Colon (tissue), 2 donors: Measurements from ENCODE around the gene PRKAR1B.
"Not testable (repeated sequence)": the region's sequence is repeated elsewhere in the genome, so short reads cannot be mapped to it uniquely, and the experiment has no call there.

ENCODE experiments used
- FAIRE-seq: peaks from 2 replicates; lab custom pipeline; 2012; peaks lifted over from hg19 to GRCh38; lab: Jason Lieb, UNC
- donor health status: control.
- donor health status: control.

PRKAR1B gene

DNA sequence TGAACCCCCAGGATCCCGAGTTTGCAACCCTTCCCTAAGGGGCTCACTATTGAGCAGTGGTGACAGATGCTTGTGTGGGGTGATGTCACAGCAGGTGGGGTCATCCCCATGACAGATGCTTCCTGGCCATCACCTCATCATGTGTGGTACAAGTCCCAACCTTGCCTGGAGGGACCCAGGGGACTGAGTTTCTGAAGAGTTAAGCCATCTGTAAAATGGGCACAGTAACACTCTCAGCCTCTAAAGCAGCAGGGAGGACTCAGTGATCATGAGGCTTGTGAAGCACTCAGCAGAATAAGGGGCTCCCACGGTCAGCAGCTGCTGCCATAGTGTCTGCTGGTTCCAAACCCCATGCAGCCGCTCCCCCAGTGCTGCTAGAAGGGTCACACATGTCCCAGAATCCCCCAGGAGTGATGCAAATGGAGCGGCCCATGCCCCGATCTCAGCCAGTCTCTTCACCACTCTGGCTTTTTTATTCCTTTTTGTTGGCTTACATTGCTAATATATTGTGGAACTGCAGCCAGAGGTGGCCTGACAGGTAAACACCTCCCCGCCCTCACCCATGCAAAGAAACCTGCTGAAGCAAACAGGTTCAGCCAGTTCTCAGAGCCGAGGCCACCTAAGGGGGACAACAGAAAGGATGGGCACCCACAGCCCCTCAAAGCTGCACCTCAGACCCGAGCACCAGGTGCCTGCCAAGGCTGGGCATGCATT, 105.4 kb downstream of the PRKAR1B start:
- FAIRE-seq: no peak

GRCh38 chr7:620885-621284, 106.2 kb downstream of the PRKAR1B start:
- no peak for FAIRE-seq

DNA sequence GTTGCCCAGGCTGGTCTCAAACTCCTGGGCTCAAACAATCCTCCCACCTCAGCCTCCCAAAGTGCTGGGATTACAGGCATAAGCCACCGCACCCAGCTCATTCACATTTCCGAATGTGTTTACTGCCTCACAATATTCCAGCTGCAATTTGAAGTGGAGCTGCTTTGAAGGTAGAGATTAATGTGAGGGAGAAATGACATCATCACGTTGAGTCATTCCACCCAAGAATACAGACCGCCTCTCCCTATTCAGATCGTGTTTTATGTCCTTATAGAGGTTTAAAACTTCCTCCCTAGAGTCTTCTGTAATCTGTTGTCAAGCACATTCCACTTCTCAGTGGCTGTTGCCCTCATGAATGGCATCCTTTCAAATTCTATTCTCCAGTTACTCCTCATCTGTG, 107.0 kb downstream of the PRKAR1B start:
- FAIRE-seq: no peak

DNA sequence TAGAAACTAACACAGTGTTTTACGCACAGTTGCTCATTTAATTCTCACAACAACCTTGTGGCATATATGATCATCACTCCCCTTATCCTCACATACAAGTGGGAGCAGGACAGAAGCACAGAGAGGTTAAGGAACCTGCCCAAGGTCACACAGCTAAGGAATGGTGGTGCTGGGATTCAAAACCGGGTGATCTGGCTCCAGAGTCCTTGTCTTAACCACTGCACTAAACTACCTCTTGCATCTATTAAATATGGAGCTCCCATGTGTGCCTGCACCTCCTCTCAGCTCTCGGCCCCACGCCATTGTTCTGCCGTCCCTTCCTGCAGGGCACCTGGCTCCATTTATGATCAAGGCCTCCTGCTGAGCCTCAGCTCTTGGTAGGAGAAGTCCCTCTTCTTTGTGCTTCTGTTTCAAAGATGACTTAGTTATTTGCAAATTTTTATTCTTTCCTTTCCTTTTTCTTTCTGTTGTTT, 107.7 kb downstream of the PRKAR1B start:
- FAIRE-seq: no peak

- peak; percentile 18 for FAIRE-seq
Measured at GRCh38 chr7:618539-619367, 108.3 kb downstream of the PRKAR1B start.

GRCh38 chr7:617614-618538, 109.2 kb downstream of the PRKAR1B start:
- FAIRE-seq: no peak

DNA sequence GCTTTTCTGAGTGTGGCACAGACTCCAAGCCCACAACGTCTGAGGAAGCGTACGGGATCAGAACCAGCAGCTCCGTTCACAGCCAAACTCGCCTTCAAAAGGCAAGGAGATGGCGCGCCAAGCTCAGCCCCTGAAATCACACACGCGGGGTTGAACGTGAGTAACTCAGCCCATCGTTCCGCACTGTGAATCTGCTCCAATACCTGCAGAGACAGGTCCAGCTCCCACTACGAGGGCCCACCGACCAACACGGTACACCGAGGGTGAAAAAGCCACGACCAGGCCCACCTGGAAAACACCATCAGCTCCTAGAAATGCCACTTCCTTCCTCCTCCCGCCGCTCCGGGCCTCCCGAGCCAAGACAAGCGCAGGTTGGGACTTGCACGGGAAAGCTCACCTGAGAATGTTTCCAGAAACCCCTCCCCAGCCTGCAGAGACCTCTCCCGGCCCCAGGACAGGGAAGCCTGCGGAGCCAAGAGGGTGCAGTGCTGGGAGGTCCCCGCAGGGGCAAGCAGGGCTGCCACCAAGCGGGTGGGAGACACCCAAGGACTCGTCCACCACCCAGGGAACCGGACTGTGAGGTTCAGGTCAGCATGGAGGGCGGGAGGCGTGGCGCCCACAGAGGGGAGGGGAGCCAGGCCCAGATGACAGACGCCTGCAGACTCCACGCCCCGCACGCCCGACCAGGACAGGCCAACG, 113.5 kb downstream of the PRKAR1B start:
- no peak for FAIRE-seq

GRCh38 chr7:611837-612236, 115.2 kb downstream of the PRKAR1B start:
- FAIRE-seq: not testable (repeated sequence)

GRCh38 chr7:611281-611810, 115.7 kb downstream of the PRKAR1B start:
- FAIRE-seq: no peak

DNA sequence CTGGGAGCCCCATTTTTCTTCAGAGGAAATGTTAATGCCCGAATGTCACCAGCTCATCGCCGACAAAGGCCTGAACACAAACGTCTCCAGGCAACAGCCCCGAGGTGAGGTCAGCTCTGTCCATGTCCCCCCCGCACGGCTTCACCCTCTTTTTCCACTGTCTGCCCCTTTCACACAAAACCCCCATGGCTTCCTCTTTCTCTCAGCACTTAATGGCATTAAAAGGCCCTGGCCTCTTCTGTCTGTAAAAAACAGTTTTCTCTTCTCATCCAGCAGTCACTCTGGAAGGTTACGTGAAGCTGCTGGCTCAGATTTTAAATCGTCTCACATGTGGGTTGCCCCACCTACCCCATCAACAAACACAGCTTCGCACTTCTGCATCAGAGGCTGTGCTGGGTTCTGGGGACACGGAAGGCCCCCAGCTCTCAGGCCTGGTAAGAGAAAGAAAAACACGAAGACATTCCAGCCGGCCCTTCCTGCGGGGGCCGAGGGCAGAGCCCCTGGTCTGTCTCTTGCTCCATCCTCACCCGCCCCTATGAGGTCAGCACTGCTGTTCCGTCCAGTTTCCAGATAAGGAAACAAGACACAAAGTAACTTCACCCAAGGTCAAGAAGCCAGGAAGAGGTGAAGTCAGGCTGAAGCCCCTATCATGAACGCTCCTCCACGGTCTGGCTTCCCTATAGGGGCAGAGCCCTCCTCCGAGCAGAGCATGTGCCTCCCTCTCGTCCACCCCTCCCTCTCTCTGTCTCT, 116.4 kb downstream of the PRKAR1B start:
- FAIRE-seq: no peak

DNA sequence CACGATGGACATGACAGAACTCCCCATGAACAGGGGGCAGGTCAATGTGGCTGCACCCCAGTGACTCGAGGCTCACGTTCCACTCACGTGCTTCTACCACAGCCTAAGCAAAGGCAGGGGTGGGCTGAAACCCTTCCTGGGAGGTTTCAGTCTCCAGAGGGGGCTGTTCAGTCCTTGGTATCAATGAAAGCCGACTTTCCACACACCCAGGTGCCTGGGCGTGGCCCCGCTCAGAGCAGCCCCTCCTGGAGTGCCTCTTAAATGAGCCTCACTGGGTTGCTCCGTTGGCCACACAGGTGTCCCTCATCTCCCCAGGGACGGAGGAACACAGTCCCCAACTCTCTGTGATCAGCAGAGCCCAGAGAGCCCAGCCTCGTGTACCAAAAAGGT, 116.9 kb downstream of the PRKAR1B start:
- FAIRE-seq: no peak

GRCh38 chr7:609365-609764, 117.7 kb downstream of the PRKAR1B start:
- no peak for FAIRE-seq

DNA sequence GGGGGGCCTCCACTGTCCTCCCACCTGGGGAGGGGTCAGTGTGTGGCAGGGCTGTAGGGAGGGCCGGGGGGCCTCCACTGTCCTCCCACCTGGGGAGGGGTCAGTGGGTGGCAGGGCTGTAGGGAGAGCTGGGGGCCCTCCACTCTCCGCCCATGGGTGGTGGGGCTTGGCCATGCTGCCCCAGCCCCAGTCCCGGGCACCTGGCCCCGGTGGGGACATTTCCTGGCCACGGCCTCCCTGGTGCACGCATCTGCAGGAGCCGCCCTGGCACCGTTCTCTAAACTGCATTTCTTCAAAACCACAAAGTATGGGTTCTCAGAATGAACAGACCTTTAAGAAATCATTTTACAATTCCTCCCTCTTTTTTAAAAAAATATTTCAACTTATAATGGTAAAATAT, 118.1 kb downstream of the PRKAR1B start:
- no peak for FAIRE-seq

GRCh38 chr7:608361-608760, 118.7 kb downstream of the PRKAR1B start:
- no peak for FAIRE-seq

- FAIRE-seq: no peak
Measured at GRCh38 chr7:607938-608337, 119.1 kb downstream of the PRKAR1B start.

DNA sequence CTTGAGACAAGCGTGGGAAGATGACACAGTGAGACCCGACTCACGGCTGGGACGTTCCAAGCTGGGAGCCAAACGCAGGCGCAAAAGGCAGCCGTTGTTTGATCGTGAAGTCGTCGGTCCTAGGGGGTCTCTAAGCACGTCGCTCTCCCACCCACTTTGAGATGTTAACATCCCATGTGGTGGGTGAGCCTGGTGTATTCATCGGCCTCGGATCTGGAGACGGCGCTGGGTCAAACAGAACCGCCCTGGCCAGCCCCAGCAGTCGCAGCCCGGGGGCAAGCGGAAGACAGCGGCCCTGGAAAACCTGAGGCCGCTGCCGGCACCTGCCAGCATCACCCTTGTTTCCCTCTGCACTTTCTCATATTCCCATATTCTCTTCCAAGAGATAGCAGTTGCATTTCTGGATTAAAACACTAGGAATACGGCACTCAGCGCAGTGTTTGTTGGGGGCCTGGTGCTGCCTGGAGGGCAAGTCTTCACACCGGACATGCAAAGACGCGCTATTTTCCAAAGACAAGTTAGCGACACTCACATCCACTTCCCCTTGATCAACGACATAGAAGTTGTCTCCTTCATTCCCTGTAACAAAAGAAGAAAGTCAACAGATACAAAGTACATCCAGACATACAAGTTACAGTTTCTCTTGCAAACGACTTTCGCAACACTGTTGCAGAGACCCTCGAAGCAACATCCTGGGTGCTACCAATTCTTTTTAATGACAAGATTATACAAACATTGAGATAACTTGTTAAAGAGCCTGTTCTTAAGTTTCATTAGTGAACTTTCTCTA, 121.2 kb downstream of the PRKAR1B start:
- no peak for FAIRE-seq

DNA sequence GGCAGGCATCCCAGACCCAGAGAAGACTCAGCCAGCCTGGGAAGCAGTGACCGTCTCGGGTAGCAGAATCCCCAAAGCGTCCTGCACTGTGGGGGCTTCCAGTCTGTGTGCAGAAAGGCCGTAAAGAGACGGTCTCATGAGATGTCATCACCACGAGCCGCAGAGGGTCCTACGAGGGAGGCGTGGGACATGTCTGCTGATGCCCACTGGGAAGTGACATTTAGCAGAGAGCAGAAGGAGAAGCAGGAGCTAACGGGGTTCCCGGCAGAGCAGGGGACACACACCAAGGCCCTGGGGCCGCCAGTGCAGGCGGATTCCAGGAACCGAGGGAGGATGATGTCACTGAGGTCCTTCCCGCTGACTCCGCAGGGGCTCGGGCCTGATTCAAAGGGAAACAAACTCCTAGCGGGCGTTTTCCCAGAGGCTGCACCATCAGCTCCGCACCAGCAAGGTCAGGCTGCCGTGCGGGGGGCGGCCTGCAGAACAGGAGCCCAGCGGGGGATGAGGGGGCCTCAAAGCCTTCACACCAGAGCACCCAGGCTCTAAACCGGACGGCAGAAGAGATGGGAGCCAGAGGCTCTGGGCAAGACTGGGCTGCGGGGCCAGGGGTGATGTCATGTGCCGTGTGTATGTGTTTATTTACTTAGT, 122.1 kb downstream of the PRKAR1B start:
- FAIRE-seq: no peak

- no peak for FAIRE-seq
Measured at GRCh38 chr7:604001-604883, 122.8 kb downstream of the PRKAR1B start.
